ENCODE results near the gene AOPEP.

Gene AOPEP

DNA sequence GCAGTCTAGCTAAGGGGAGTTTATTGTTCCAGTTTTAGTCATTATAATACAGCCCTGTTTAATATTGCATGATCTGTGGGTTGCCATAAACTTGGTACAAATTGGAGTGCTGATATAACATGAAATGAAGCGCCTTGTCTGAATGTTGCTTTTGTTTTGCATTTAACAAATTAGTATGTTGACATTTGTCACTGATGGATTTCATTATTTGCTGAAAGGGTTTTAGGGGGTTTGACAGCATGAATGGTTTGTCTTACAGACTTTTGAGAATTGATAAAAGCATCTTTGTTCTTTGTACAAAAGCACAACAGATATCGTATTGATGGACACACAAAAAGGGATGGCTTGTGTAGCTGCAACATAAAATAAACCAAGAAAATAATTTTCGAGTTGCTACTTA, 178.3 kb downstream of the AOPEP start:
- DNase-seq = no peak

DNA sequence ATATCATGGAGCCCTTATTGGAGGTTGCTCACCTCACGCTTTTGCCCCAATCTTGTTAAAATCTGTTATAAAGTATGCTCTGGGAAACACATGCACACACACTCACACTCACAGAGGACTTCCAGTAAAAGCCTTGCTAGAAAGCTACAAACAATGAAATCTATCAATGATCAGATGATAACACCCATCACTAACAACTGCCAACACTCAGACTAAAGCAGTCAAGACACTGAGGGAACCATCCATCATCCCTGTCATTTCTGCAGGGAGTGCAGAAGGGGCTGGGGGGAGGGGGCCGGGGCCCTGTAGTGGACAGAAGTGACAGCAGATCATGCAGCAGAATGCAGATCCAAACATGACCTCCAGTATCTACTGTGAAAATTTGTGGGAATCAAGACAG, 179.1 kb downstream of the AOPEP start:
- DNase-seq = no peak

DNA sequence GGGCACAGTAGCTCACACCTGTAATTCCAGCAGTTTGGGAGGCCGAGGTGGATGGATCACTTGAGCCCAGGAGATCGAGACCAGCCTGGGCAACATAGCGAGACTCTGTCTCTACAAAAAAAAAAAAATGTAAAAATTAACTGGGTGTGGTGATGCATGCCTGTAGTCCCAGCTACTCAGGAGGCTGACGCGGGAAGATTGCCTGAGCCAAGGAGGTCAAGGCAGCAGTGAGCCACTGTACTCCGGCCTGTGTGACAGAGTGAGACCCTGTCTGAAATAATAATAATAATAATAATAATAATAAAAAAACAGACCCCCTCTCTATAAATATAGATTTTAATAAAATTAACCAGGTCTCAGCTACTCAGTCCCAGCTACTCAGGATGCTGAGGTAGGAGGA, 179.7 kb downstream of the AOPEP start:
- DNase-seq = no peak

DNA sequence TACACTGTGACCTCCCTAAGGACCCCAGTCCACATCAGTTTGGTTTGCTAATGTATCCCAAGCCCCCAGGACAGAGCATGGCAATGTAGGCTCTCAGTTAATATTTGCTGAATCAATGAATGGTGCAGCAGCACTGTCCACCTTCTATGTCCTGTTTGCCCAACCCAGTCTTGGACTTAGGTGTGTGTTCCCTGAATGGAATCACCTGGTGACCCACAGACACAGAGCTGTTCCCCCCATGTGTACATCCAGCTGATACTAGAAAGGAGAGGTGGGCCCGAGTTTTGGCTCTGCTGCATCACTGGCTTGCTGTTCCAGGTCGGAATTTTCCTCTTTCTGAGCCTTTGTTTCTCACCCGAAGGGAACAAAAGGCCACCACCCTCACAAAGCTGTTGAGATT, 180.2 kb downstream of the AOPEP start:
- DNase-seq = no peak

DNA sequence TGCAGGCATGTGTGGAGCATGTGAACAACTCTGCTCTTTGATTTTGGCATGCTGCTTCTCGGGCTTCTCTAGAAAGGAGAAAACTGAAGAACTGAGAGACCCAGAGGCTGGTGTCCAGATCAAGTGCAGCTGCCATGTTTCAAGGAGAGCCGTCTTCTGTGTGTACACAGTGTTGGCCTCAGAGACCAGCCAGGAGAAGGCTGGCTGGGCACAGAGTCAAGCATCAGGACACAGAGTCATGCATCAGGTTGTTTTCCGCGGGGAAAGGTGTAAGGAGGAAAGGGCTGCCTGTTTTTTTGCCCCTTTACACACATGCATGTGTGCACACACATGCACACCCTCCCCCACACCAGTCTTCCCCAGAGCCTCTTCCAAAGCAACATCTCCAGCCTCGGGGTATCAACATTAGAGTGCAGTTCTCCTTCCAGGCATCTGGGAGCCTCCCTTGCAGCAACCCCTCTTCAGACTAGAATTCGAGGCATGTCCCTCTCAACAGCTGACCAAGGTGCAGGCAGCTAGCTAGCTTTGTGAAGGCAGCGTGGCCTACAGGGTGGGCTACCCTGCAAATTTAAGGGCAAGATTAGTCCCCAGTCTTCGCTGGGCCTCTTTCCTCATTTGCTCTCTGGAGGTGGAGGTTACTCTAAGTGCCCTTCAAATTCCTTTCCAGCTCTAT, 180.9 kb downstream of the AOPEP start:
- no peak for DNase-seq

DNA sequence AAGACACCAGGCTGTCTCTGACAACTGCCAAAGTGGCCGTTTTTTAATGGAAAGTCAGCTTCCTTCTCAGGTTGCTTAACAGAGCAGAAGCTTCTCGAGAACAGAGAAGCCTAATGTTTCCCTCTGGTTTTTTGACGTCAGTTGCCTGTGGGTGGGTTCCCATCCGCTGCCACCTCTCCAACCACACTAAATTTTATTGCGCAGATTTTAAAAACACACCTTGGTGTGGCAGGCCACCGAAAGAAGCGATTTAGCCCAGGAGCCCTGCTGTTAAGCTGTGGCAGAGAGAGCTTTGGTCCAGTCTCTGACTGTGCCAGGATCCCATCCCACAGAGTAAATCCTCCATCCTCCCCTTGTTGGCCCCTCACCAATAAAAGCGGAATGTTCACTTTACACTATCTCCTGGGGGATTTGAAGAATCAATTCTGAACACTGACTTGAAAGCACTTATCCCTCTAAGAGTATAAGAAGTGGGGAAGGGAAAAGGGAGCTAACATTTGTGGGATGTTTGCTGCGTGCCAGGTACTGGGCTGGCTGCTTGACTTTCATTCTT, 181.6 kb downstream of the AOPEP start:
- no peak for DNase-seq

DNA sequence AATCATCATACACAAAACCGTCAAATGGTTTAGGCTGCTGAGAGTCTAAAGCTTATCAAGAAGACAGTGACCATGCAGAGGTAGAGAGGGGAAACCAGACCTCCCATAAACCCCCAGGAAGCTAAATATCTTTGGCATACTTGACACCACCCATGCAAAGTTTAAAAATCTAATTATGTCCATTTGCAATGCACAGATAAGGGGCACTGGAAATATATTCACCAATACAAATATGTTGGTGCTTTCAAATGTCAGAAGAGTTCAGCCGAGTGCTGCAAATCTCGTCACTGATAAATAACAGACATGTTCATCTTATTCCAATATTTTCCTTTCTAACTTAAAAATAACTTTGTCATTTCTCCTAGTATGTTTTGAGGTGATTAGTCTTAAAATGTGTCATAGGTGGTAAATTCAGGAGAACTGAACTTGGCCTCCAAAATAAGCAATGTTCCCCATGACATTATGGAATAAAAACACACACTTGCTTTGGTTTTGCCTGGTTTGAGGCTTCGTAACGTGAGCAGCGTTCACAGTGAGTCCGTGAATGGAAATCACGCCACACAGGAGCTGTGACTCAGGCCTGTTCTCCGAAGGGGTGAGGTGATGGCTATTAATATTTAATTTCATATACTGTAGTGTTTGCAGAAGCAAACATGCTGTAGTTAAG, 182.2 kb downstream of the AOPEP start:
- no peak for DNase-seq

DNA sequence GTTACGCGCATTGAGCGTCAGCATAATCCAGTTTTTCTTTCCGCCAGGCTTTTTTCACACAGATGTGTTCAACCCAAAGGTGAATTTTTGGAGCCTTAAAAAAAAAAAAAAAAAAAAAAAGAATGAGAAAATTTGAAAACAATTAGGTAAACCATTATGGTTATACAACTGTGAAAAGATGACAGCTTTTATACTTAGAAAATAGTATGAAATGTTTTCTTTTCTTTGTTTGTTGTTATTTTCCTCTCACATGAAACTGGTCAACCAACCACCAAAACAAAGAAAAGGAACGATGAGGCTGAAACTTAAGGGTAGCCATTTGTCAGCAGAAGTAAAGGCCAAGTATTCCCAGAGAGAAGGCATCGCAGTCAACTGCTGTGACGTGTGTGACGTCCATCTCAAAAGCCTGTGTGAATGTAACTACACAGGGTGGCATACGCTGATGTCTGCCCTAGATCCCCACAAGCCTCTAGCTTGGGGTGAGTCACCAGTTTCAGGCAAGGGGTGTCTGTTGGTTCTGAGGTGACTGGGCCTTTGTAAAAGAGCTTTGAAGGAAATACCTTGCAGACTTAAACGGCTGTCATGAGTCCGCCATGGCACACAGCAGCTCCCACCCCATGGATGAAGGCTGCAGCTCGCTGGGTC, 182.9 kb downstream of the AOPEP start:
- no peak for DNase-seq

DNA sequence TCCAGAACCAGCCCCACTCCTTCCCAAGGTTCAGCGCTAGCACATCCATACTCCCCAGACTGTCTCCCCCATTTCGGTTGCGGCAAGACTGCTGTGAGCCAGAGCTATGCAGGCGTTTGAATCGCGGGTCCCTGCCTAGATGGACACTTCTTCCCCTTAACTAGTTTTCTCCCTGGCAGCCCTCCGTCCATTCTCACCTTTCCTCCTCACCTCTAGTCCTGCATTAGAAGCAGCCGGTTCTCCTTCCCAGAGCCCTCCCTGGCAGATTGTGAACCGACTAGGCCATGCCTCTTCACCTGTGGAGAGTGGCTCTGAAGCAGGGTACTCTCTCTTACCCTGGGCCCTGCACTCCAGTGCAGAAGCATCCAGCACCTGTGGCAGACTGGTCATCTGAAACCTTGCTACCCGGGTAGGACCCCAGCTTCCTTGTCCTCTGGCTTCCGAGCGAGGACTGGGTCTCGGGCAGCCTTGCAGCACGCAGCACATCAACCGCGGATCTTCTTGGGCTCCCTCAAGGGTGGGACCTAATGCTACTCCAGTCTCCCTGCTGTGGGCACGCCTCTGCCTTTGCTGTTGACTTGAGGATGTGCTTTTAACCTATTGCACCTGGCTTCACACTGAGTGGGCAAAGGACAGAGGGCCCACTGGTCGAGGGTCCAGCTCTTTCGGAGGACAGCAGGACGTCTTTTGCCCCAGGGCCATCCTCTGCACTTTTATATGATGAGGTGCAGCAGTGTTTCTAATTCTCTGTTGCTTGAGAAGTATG, 183.6 kb downstream of the AOPEP start:
- DNase-seq = no peak

DNA sequence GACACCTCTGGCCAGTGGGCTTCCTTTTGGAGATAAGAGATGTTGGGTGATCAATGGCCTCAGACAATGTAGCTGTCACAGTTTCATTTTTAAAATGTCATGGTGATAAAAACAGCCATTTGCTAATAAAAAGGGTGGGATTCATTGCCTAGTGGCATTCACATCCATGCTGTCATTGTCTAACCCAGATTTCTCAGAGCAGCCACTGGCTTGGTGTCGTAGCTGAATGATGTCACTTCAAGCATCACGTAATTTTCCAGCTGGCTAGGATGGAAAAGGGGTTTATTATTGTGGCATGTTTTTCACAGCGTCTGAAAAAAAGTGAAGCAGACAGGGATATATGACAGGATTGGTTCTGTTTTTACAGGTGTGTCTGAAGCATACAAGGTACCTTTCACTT, 184.7 kb downstream of the AOPEP start:
- no peak for DNase-seq

DNA sequence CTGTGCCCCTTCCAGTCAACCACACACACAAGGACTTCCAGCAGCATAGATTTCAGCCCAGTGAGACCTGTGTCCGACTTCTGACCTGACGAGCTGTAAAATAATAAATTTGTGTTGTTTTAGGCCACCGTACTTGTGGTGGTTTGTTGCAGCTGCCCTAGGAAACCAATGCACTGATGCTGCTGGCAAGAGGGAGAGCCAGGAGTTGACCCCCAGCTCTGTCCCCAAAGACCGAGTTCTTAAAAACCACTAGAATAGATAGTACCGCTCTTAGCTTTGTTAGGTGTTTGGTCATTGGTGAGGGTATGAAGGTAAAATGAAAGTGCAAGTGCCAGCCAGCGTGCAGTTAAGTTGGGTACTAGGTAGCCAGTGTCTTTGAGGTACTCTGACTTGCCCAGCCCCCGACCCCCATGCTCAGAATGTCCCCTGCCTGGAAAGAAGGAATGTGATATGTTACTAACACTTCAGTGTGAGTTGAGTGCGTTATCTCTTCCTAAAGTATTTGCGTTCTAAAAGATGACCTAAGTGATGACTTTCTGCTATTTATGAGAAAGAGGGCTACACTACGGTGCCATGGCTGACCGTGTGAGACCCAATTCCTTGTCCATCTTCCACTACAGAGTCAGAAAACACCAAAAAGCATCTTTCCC, 185.6 kb downstream of the AOPEP start:
- no peak for DNase-seq

DNA sequence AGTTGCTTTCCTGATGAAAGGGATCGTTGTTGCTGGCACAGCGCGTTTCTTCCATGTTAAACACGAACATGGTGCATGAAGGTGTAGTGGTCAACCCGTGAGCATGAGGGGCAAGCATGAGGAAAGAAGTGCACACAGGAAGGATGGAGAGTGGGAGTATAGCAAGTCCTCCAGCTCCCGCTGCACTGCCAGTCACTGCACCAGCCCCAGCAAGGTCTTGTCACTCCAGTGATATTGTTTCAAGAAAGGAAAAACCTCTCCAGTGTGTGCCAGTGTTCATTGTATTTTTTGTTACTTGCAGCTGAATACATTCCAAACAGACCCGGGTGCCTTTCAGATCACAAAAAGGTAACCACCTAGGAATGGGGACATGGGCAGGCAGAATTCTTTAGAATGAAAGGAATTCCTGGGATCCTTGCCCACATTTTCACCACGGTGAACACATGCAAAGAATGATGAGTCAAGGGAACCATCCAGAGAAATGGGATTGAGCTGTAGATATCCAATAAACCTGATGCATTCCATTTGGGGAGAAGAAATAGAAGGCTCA, 186.3 kb downstream of the AOPEP start:
- DNase-seq = peak; percentile 67 to 90

DNA sequence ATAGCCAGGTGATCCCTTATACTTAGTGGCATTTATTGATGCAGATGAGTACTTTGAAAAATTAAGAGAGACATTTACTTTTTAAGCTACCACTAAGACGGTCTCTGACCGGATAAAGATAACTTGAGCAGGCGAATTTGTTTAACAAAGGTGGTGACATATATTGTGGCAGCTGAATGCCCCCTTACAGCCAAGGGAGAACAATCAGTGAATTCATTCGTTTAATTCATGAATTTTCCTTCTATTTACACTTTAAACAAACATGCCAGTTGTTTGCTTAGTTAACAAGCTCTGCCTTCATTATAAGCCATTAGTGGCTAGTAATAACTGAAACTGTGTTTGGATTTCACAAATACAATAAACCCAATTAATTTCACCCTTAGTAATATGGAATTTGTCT, 187.1 kb downstream of the AOPEP start:
- no peak for DNase-seq

DNA sequence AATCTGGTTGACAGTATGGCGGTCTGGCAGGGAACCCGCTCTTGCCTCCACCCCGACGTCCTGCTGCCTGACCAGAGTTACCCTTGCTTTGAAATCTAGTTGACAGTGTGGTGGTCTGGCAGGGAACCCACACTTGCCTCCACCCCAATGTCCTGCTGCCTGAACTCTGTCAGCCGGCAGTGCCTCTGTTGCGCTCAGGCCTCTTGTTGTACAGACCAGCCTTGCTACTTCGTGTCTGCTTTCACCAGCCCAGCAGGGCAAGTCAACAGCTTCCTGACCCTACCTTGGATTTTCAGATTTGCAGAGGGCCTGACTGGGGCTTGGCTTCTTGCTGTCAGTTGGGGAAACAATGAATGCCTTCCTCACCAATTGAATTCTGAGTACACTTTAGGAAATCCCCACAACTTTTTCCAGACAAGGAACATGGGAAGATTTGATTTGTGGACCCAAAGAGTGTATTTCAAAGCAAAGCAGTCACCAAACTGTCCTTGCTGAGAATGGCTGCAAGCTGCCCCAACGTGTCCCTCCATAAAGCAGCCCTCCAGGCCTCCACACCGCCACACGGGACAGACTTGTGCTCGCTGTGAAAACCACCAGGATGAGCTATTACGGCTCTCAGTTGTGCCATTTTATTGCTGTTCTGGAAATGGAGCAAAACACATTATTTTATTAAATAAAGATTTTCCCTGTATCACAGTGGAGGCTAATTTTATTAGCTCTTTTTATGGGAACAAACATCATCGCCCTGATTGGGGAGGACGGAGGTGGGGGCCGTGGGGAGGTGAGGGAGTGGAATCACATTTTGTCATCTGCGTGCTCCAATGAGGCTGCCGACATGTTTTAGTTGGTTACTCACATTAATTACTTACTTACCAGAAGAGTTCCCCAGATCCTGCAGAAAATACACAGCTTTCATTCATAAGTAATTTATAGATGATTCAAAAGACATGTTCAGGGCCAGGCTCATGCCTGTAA, 189.3 kb downstream of the AOPEP start:
- no peak for DNase-seq

DNA sequence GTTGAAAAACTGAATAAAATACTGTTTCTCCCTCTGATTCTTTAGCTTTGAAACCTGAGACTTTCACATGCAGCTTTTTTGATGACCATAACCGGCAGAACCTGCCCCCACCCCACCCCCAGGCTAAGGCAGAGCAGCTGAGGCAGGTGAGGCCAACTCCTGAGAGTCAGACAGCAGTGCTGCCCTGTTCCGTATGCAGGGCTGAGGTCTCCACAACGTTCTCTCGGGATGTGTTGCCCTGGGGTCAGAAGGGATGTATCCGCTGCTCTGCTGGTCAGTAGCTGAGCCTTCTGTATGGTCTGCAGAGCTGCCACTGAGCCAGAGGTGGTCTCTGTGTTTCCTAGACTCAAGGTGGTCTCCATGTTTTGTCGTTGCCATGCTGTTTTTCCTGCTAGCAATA, 190.5 kb downstream of the AOPEP start:
- no peak for DNase-seq

DNA sequence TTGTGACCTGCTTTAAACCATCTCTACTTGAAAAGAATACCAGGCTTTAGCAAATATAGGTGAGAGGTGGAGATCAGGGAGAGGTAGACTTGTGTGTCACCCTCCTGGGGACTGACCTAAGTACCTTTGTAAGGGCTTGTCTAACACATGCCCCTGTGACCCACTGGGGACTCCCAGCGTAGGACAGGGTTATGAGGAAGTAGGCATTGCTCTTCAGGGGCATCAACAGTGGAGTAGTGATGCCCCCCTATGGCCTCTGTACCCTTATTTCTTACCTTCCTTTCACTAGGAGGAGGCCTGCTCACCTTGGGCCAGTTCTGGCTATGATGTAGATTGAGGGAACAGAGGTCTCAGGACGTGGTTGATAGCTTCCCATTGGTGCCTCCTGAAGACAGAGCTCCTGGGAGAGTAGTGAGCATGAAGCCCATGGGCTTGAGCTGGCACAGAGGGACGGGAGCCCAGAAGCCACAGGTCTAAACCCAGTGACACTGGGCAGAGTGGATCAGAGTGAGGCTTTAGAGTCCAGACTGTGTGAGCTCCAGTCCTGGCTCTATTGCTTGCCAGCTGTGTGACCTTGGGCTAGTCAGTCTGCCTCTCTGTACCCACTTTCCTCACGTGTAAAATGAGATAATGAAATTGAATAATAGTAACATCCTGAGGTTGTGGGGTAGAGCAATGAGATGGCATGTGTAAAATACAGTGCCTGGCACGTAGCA, 191.7 kb downstream of the AOPEP start:
- no peak for DNase-seq

DNA sequence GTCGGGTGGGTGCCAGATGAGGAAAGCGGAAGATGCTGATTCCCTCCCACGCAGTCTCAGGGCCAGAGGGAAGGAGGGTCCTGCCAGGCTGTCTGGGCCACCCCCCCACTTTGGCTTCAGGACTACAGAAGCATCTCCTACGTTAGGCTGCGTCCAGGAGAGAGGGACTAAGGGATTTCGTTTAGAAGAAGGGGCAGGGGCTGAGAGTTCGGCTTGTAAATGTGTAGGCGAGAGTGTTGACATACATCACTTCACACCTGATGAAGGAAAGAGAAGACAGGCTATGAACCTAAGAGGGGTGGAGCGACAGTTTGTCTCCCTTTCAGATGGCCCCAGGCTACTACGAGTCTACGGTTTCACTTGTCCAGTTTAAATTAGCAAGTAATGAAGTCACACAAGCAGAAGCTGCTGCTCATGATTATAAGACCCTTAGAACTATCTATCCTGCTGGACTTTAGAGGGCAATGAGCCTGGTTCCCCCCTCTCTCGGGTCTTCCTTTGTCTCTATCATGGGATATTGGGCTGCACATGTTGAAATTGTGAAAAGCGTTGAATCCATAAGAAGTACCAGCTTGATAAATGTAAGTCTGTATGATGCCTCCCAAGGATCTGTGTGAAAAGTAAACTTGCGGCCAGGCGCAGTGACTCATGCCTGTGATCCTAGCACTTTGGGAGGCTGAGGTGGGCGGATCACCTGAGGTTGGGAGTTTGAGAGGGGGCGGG, 193.0 kb downstream of the AOPEP start:
- DNase-seq = no peak

DNA sequence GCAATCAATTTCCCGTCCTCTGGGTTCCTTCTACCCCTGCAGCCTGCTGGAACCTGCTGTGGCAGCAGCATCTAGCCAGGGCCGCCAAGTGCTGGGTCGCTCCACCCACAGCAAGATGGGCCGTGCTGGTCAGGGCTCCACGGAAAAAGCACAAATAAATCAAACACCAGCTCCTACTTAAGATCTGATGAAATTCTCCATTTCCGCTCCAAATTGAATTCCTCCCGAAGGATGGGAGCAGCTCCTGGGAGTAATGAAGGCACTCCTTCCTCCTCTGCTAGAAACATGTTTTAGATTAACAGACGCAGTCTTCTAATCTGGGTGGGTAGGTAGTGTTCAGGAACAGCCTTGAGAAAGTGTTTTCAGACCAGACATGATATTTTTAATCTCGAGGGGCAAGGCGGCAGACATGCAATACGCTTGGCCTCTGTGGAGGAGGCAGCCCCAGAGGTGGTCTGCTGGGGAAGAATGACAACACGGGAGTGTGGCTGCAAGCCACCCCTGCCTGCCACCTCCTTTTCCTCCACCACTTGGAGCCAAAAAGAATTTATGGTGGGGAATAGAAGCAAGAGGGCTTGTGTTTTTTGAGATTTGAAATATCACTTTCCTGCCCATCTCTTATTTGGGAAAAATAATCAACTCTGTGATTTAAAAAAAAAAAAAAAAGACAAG, 194.1 kb downstream of the AOPEP start:
- DNase-seq = no peak

DNA sequence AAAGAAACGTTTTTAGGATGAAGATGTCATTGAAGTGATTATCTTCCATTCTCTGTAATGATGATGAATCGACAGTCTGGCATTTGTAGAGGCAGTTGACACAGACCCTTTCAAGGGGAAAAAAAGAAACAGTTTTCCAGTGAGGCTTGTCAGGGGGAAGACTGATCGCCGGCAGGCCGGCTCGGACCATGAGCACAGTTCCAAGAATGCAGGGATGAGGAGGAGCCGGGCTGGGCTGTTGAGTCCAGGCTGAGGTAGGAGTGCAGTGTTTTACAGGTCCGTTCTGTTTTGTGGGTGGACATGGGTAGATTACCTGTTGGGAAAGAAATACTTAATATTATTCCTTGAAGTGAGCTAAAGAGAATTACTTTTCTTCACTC, 194.6 kb downstream of the AOPEP start:
- DNase-seq = peak in 1 of 2 experiments; percentile 32
